AG09309 (cell line): ENCODE results near the gene TSSC4.

Source experiments
- DNase-seq: peaks from one replicate; pipeline ENCODE4 v3.0.0-alpha.2; 2010; ENCODE audit warnings: low read depth
- H3K4me3 ChIP-seq: 2 replicates; pipeline ENCODE4 v1.5.1; 2011; ENCODE audit warnings: mild to moderate bottlenecking, low read depth, low read length, moderate library complexity; ENCODE audit not compliant: control insufficient read depth
- TF ChIP-seq, protein P1 (sequence below): IDR thresholded peaks from 2 replicates; pipeline ENCODE4 v1.5.1; 2011; ENCODE audit warnings: mild to moderate bottlenecking, low read depth, low read length, inconsistent platforms; ENCODE audit not compliant: insufficient read depth, control insufficient read depth; ENCODE audit errors: missing control alignments

TSSC4 gene

DNA sequence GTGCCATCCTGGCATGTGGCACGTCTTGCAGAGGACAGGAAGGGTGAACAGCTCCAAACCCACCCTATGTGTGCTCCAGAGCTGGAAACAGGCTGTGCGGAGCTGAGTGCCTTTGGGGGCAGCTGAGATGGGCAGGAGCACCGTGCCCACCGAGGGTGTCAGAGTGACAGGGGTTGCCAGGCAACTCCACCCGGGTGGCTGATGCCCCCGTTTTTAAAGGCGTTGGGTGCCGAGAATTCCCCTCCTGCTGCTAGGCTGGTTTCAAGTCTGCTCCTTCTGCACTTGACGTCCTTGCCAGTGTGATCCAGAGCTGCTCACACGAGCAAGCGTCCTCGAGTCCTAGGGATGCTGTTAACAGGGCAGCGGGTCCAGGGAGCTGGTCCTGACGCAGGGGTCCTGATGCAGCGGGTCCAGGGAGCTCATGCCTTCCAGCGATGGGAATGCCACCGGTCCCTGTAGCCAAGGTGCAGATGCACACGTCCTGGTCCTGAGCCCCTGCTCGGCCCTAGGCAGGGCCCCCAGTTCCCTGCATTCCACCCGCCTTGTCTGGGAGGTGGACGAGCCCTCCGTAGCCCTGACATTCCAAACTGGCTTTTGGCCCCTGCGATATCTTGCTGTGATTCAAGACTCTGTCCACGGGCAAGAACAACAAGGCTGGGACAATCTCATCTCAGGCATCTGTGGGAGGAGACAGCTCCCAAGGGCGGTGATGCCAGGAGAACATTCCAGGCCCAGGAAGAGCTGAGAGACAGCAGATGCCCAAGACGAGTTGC, 49.2 kb downstream of the TSSC4 start:
- no peak overlapping the region for H3K4me3 ChIP-seq
- TF ChIP-seq, protein P1, sequence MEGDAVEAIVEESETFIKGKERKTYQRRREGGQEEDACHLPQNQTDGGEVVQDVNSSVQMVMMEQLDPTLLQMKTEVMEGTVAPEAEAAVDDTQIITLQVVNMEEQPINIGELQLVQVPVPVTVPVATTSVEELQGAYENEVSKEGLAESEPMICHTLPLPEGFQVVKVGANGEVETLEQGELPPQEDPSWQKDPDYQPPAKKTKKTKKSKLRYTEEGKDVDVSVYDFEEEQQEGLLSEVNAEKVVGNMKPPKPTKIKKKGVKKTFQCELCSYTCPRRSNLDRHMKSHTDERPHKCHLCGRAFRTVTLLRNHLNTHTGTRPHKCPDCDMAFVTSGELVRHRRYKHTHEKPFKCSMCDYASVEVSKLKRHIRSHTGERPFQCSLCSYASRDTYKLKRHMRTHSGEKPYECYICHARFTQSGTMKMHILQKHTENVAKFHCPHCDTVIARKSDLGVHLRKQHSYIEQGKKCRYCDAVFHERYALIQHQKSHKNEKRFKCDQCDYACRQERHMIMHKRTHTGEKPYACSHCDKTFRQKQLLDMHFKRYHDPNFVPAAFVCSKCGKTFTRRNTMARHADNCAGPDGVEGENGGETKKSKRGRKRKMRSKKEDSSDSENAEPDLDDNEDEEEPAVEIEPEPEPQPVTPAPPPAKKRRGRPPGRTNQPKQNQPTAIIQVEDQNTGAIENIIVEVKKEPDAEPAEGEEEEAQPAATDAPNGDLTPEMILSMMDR: no peak
- no peak for DNase-seq

DNA sequence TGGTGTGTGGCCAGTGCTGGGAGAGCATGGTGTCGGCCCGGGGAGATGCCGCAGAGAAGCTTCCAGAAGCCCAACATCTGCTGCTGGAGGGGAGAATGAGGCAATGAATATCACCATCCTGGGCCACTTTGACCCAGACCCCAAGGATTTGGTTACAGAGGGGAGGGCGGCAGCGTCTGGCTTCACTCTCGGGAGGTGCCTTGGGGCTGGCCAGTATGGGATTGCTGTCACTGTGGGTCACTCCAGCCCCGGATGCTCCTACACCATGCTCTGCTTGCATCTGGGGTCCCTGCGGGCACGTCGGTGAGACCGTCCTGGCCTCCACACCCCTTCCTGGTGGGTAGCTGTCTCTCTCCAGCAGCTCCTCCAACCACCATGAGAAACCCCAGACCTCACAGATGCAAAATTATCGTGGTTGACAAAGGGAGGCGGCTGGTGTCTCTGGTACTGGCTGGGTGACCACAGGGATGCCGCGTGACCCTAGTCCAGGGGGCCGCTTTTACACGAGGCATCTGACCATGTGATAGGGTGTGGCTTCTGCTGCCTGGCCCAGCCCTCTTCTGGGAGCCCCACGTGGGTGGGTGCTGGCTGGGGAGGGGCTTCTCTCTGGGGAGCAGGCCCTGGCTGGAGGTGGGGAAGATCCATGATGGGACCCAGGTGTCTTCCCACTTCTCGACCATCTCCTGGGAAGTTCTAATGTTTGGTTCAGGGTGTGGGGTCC, 49.9 kb downstream of the TSSC4 start:
- DNase-seq: no peak
- TF ChIP-seq, protein P1: no peak
- H3K4me3 ChIP-seq: no peak overlapping the region

DNA sequence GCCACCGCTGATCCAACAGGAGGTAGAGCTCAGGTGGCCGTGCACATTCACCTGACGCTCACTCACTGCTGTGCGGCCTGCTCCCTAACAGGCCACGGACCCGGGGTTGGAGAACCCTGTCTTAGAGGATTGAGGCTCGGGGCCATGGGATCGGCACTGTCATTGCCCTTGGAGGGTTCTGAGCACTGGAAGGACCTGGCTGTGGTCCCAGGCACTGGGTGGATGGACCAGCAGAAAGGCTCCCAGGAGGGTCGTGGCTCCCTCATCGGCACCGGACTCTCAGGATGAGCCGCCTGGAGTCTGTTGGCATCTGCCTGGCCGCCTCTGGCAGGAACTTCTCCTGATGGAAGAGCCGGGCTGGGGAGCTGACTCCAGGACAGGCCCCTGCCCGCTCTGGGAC, 50.8 kb downstream of the TSSC4 start:
- no peak for DNase-seq
- TF ChIP-seq, protein P1: no peak
- H3K4me3 ChIP-seq: no peak overlapping the region

DNA sequence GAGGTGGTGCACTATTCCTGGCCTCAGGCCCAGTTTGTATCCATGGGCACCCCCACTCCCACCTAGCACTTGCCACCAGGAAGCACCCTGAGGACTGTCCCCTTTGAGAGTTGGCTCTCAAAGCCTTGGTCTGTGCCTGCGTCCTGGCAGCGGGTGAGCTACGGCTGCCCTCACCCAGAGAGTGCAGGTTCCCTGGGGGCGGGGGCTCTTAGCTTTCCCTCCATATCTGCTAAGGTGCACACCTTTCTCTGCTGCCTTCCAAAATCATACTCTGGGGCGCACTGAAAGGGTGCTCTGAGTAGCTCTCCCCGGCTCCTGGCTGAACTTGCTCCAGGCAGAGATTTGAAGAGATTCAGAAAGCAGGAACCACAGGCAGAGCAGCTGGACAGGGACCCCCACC, 51.4 kb downstream of the TSSC4 start:
- no peak overlapping the region for H3K4me3 ChIP-seq
- DNase-seq: no peak
- TF ChIP-seq, protein P1: no peak

DNA sequence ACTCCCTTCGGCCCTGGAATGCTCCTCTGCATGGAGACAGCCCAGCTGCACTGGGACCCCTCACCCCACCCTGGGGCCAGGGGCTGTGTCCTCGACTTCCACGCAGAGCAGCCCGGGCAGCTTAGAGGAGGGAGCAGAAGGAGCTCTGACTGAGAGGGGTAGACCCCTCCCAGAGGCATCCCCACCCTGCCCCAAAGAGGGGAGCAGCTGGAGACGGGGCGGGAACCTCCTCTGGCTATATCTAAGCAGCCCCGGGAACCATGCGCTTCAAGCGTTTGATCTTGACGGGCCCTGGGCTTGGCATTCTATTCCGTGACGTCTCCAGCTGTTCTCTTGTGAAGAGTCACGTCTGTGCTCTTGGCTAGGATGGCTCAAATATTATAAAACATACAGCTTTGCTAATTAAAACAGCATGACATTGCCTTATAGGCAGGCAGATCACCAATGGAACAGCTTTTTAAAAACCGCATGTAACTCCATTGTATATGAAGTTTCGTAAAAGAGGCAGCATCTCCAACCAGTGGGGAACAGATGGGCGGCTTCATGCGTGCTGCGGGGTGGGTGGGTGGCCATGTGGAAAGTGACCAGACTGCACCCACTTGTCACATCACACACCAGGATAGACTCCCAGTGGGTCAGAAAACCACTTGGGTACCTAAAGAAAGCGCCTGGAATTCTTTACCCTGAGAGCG, 51.9 kb downstream of the TSSC4 start:
- H3K4me3 ChIP-seq: no peak overlapping the region
- TF ChIP-seq, protein P1: no peak

DNA sequence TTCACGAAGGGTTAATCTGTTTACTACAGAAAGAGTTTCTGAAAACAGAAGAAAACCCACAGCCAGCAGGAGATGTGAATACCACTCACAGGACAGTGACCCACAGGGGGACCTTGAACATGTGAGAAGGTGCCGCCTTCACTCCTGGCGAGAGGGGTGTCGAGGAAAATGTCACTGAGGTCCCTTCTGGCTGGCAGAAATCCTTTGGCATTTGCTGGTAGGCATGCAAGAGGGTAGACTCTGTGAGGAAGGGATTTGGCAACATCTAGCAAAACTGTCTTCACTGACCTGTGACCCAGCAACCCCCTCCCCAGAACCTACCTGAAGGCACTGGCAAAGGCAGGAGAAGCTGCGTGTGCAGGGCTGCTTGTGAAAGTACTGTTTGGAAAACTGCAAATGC, 52.9 kb downstream of the TSSC4 start:
- no peak overlapping the region for H3K4me3 ChIP-seq
- DNase-seq: no peak
- TF ChIP-seq, protein P1: no peak

More for the DNA sequence above, 51.9 kb downstream of the TSSC4 start:
- no peak for DNase-seq
